ENCODE results near the gene TMEM198.

Gene TMEM198

DNA sequence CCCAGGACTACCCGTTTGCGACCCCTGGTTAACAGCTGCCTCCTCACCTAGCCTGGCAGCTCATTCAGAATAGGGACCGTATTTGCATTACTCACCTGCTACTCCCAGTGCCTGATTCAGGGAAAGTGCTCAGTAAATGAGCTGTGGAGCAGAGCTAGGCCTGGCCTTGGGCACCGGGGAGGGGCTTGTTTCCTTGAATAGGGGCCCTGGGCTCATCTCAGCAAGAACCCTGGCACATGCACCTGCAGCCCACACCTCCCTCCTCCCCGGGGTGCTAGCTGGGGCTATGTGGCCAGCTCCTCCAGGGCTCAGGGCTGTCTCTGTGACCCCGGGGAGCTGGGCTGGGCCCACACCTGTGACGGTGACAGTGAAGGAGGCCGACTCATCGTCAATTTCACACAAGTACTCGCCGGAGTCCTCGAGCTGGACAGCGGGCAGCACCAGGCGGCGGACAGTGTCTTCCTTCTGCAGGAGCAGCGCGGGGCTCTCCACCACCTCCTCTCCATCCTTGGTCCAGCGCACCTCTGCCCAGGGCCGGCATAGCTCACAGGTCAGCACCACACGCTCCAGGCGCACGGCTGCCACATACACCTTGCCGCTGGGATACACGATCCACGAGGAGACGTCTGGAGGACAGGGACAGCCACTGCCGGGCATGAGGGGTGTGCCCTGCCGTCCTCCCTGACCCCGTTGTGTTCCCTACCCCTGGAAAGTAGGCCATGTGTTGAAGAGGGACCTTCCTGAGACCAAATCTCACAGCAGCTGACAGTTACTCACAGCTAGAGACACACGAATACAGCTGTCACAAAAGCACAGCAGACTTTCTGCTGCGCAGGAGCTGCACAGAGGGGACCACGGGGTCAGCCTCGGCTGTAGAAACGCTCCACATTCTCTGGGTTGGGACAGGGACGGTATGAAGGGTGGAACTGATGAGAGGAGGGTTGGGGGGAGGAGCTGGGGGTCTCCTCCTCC, 18.5 kb downstream of the TMEM198 start:
- no peak for DNase-seq (ENCODE audit: low spot score)

- DNase-seq (ENCODE audit: low spot score): no peak
These were observed 19.6 kb downstream of the TMEM198 start for GRCh38 chr2:219563271-219563928.

DNA sequence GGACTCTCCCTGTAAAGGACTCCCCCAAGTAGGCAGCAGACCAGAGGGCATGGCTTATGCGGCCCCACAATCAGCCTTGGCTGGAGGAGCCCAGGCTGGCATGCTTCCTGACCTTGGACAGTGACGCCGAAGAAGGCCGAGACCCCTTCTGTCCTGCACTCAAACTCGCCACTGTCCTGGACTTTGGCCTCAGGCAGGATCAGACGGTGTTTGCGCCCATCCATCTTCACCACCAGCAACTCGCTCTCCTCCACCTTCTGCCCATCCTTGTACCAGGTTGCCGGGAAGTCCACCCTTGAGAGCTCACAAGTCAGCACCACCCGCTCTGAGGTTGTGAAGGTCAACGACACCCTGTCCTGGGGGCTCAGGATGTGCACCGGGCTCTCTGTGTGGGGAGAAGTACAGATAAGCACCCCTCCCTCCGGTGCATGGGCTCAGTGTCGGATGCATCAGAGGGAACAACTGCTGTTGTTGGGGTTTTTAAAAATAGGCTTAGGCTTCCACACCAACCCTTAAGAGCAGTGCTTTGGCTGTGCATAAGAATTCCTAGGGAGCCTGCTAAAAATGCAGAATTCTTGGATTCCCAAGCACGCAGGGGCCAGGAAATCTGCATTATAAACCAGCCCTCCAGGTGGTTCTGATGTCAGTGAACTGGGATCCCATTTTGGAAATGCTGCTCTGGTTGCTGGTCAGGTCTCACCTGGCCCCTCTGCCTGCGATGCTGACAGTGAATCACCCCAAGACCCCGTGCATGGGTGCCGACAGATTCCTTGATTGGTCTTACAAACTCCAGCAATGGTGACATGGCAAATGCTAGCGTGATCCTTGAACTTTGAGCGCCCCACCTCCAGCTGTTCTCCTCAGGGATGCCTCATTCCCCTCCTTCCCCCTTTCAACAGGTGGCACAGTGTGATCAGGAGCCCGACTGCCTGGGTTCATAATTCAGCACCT, 21.6 kb downstream of the TMEM198 start:
- no peak for DNase-seq (ENCODE audit: low spot score)

- DNase-seq (ENCODE audit: low spot score): no peak
These were observed 22.8 kb downstream of the TMEM198 start for GRCh38 chr2:219566640-219567039.

- DNase-seq (ENCODE audit: low spot score): no peak
These were observed 23.3 kb downstream of the TMEM198 start for GRCh38 chr2:219567131-219567530.

GRCh38 chr2:219567791-219568361, 24.0 kb downstream of the TMEM198 start:
- DNase-seq (ENCODE audit: low spot score): no peak

GRCh38 chr2:219569041-219569440, 25.2 kb downstream of the TMEM198 start:
- DNase-seq (ENCODE audit: low spot score): no peak

DNA sequence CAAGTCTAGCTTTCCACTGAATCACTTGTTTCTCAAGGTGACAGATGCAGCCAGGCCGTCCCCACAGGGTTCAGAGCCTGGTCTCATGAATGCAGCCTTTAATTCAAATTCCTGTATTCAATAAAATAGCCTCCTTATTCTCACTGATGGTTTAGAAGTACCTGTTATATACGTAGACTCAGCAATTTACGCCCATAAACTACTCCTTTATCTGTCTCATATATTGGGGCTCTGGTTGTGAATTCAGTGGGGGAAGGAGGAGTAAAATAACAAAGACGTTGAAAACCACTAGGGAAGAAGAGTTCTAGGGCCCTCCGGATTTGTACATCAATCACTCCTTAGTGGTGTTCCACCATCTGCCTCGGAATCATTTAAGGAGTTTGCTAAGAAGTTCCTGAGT, 25.8 kb downstream of the TMEM198 start:
- no peak for DNase-seq (ENCODE audit: low spot score)

GRCh38 chr2:219570194-219570923, 26.5 kb downstream of the TMEM198 start:
- DNase-seq (ENCODE audit: low spot score): no peak

DNA sequence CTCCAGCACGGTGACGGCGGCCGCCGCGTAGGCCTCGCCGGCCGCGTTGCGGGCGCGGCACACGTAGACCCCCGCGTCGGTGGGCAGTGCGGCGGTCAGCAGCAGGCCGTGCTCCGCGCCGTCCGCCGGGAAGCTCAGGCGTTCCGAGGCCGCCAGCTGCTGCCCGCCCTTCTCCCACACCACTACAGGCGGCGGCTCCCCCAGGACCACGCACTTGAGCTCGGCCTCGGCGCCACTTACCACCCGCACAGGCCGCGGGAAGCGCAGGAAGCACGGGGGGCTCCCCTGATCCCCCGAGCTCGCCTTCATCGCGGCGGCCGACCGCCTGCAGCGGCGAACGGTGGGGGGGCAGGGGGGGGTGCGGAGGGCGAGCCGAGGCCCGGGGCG, 27.1 kb downstream of the TMEM198 start:
- DNase-seq (ENCODE audit: low spot score): no peak

- no peak for DNase-seq (ENCODE audit: low spot score)
These were observed 27.7 kb downstream of the TMEM198 start, which contains the start of gene OBSL1 for GRCh38 chr2:219571311-219572236. TSS of gene OBSL1 (minus strand) at chr2:219571539. CDS start at chr2:219571232, 307 bp downstream.

GRCh38 chr2:219572237-219573001, 28.6 kb downstream of the TMEM198 start, which contains the start of gene INHA:
TSS of gene INHA (plus strand) at chr2:219572310. CDS start at chr2:219572375, 65 bp downstream.
- DNase-seq (ENCODE audit: low spot score): no peak

DNA sequence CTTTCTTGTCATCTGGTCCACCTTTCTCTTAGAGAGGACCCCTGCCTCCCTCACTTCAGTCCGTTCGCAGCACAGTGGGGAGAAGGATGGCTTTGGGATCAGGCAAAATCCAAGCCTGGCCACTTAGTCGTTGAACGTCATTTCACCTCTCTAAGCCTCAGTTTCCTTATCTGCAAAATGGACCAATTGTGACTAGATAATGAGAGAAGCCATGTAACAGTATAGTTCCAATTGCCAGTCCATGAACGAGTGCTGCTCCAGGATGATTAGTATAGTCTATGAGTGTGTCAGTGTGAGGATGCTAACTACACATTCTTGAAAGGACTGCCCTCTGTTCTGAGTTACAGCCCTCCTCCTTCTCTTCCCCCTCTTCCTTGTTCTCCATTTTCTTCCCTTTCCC, 29.3 kb downstream of the TMEM198 start:
- DNase-seq (ENCODE audit: low spot score): no peak

DNA sequence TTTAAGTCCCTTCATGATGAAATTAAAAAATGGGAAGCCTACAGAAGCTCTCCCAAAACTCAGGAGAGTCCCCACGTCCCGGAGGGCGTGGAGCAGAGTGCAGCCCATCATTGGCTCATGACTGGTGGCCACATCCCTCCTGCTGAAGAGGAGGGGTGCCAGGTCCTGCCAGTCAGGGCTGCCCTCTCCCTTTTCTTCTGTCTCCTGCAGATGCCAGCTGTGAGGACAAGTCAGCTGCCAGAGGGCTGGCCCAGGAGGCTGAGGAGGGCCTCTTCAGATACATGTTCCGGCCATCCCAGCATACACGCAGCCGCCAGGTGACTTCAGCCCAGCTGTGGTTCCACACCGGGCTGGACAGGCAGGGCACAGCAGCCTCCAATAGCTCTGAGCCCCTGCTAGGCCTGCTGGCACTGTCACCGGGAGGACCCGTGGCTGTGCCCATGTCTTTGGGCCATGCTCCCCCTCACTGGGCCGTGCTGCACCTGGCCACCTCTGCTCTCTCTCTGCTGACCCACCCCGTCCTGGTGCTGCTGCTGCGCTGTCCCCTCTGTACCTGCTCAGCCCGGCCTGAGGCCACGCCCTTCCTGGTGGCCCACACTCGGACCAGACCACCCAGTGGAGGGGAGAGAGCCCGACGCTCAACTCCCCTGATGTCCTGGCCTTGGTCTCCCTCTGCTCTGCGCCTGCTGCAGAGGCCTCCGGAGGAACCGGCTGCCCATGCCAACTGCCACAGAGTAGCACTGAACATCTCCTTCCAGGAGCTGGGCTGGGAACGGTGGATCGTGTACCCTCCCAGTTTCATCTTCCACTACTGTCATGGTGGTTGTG, 30.9 kb downstream of the TMEM198 start:
- DNase-seq (ENCODE audit: low spot score): no peak

DNA sequence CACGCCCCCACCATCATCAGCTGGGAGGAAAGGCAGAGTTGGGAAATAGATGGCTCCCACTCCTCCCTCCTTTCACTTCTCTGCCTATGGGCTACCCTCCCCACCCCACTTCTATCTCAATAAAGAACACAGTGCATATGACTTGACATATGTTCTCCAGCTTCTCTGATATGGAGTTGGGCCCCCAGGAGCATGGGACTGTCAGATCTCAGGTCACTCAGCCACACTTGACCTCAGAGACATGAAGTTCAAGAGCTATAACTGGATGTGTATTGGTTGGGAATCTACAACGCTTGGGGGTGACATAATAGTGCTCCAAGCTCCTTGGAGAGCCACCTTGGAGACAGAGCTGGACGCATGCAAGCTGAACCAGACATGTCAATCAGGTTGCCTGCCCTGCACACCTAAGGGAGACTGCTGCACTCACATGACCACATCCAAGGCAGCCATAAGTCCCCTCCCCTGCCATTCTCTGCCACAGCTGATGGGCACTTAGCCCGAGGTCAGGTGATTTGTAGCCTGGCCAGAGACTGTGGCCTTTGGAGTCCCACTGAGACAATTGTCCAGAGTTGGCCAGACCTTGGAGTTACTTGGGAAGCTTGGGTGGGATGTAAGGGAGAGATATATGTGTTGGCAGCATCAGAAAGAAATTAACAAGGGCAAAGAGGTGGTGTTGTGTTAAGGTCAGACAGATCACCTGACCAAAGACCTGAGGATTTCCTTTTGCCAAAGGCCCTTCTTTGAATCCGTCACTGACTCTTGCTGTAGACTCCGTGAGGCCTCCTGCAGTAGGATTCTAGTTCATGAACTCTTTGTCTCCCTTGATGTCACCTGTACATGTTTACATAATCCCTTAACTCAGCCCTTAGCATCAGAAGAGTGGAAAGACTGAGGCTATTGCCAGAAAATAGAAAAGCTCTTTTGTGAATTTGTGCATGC, 32.0 kb downstream of the TMEM198 start:
- no peak for DNase-seq (ENCODE audit: low spot score)

DNA sequence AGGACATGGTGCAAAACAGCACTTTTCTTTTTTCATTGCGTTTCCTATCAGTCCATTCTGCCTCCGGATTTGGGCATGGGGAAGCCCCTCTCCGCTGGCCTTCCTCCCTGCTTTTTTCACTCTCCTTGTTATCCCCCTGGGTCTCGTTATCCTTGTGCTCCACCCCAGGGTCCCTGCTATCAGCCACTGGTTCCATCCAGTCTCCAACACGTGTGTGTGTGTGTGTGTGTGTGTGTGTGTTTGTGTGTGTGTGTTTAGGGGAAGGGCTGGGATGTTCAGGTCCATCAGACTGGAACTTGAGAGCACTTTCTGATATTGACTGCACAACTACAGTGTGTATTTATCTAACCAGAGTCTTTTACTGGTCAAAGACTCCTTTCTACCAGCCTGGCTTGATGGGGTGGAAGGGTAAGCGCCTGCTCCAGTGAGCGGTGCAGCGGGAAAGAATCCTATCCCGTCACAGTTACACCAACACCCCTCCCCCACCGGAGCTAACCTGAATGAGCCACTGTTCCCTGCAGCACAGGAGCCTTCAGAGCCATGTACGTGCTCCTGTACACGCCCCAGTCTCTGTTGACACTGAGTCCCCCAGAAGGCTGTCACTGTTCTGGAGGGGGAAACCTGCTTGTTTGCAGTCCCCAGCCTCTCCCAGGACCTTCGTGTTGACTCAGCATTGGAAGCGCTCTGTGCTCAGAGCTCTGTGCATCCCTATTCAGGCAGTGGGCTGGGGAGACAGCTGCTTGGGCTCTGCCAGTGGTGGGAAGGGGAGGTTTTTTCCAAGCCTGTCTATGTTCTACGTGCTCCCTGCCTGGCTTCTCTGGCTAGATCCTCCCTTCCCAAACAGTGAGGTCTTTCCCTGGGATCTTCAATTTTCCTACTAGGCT, 32.9 kb downstream of the TMEM198 start:
- no peak for DNase-seq (ENCODE audit: low spot score)
